Measurements from ENCODE around the gene CALY.
A peak's percentile ranks its signal among the peaks of the same experiment; 100 is the strongest.

The CALY gene

GRCh38 chr10:133311570-133311969 lies 25.1 kb downstream of the CALY start:
- DNase-seq (ENCODE audit: low read depth) = no peak

GRCh38 chr10:133310789-133311188 lies 25.9 kb downstream of the CALY start:
- no peak for DNase-seq (ENCODE audit: low read depth)

- DNase-seq (ENCODE audit: low read depth) = no peak
Observed at GRCh38 chr10:133310399-133310755, 26.3 kb downstream of the CALY start.

- DNase-seq (ENCODE audit: low read depth) = no peak
Observed at GRCh38 chr10:133309720-133310398, 26.8 kb downstream of the CALY start.

GRCh38 chr10:133309100-133309719 lies 27.5 kb downstream of the CALY start:
- DNase-seq (ENCODE audit: low read depth) = peak; percentile 82

- DNase-seq (ENCODE audit: low read depth) = peak; percentile 72
Observed at GRCh38 chr10:133308421-133309099, 28.1 kb downstream of the CALY start, which contains the start of the genes TUBGCP2 and ZNF511. TSS of gene TUBGCP2 (minus strand) at chr10:133308872. CDS start at chr10:133302941, 5,931 bp downstream. TSS of gene ZNF511 (plus strand) at chr10:133308914. CDS start at chr10:133308944, 30 bp downstream.

- peak; percentile 68 for DNase-seq (ENCODE audit: low read depth)
Observed at GRCh38 chr10:133307776-133308420, 28.8 kb downstream of the CALY start.

- DNase-seq (ENCODE audit: low read depth) = no peak
Observed at GRCh38 chr10:133306941-133307379, 29.7 kb downstream of the CALY start.

GRCh38 chr10:133306097-133306476 lies 30.6 kb downstream of the CALY start:
- DNase-seq (ENCODE audit: low read depth) = no peak

- no peak for DNase-seq (ENCODE audit: low read depth)
Observed at GRCh38 chr10:133303206-133303605, 33.5 kb downstream of the CALY start.

- DNase-seq (ENCODE audit: low read depth) = no peak
Observed at GRCh38 chr10:133302230-133302629, 34.5 kb downstream of the CALY start.

GRCh38 chr10:133299738-133300137 lies 37.0 kb downstream of the CALY start:
- no peak for DNase-seq (ENCODE audit: low read depth)

- DNase-seq (ENCODE audit: low read depth) = no peak
Observed at GRCh38 chr10:133299224-133299623, 37.5 kb downstream of the CALY start.

GRCh38 chr10:133298466-133298865 lies 38.2 kb downstream of the CALY start:
- no peak for DNase-seq (ENCODE audit: low read depth)

- no peak for DNase-seq (ENCODE audit: low read depth)
Observed at GRCh38 chr10:133297504-133297903, 39.2 kb downstream of the CALY start.

- DNase-seq (ENCODE audit: low read depth) = no peak
Observed at GRCh38 chr10:133295426-133296320, 41.0 kb downstream of the CALY start.

- DNase-seq (ENCODE audit: low read depth) = no peak
Observed at GRCh38 chr10:133294189-133294588, 42.5 kb downstream of the CALY start.

- DNase-seq (ENCODE audit: low read depth) = no peak
Observed at GRCh38 chr10:133293810-133294119, 42.9 kb downstream of the CALY start.

GRCh38 chr10:133292919-133293809 lies 43.5 kb downstream of the CALY start:
- no peak for DNase-seq (ENCODE audit: low read depth)

GRCh38 chr10:133289761-133290160 lies 46.9 kb downstream of the CALY start:
- DNase-seq (ENCODE audit: low read depth) = no peak

Measured in stimulated activated CD8-positive, alpha-beta memory T cell treated with anti-CD3 and anti-CD28 coated beads, Interleukin-7, amount 100 ng/mL, for 24 hours (primary cell).